Astrocyte (in vitro differentiated cells and primary cell): ENCODE data around the gene EGLN1.

Experiments
- CTCF ChIP-seq: IDR thresholded peaks from 2 replicates; pipeline ENCODE4 v1.5.1; 2011; ENCODE audit warnings: low read depth, mild to moderate bottlenecking, inconsistent platforms, low read length, moderate library complexity; ENCODE audit not compliant: insufficient read depth
- EZH2 ChIP-seq: IDR thresholded peaks from 2 replicates; pipeline ENCODE4 v1.6.1; 2012; ENCODE audit warnings: mild to moderate bottlenecking, low read length, inconsistent platforms; ENCODE audit not compliant: insufficient read depth

GRCh38 chr1:231390071-231390470 lies 32.0 kb downstream of the EGLN1 start:
- no peak for TF ChIP-seq CTCF
- no peak for TF ChIP-seq EZH2
